B cell (primary cell): ENCODE measurements around the gene RPL11. TPM values are rescaled to one million over a fixed set of nuclear protein-coding genes. Genes with fewer than 3 reads are reported as not detected.
A peak's percentile ranks its signal among the peaks of the same experiment; 100 is the strongest.

Experiments used
- ATAC-seq: fragments of 200-7000 bp; cut with Tn5 transposase; one replicate; pipeline ENCODE4 v1.10.0; 2021; ENCODE audit warnings: low read depth, mild to moderate bottlenecking, moderate number of reproducible peaks, moderate library complexity
- CTCF ChIA-PET: fragments of 350-600 bp; sonication (Branson Sonifier 250); formaldehyde crosslinking; loops from one replicate; lab custom pipeline; 2021; ENCODE audit warnings: antibody characterized with exemption, inconsistent platforms; lab: Charles Lee
- POLR2A ChIA-PET: fragments of 350-600 bp; sonication (Branson Sonifier 250); formaldehyde crosslinking; loops from one replicate; lab custom pipeline; 2021; ENCODE audit warnings: antibody characterized with exemption; lab: Charles Lee
- DNase-seq: peaks from one replicate; pipeline ENCODE4 v3.0.0; 2013
- H2AFZ ChIP-seq: 2 replicates; pipeline ENCODE4 v1.6.1; 2012; ENCODE audit warnings: mild to moderate bottlenecking, low read depth, low read length; ENCODE audit not compliant: insufficient read depth, poor library complexity, severe bottlenecking
- H3K27ac ChIP-seq, 2 donors: 1 replicate in 1 of 2; 2 replicates in 1 of 2; pipeline ENCODE4 v1.5.1; 2012 to 2013; ENCODE audit warnings: low read length in 2 of 2, mild to moderate bottlenecking in 2 of 2, moderate library complexity in 1 of 2
- H3K27me3 ChIP-seq, 4 experiments: fragments of 200-600 bp in 1 of 4; sonication (generic) in 1 of 4; replicated peaks in 1 of 4; 1 replicate in 2 of 4; 2 replicates in 2 of 4; pipeline versions ENCODE4 v1.6.1 to v1.7.0; 2013 to 2016; ENCODE audit warnings: low read length in 3 of 4, mild to moderate bottlenecking in 2 of 4, mixed read lengths in 1 of 4, moderate library complexity in 1 of 4; ENCODE audit not compliant: insufficient read depth in 4 of 4, control insufficient read depth in 3 of 4; ENCODE audit errors: control extremely low read depth in 1 of 4
- H3K36me3 ChIP-seq, 2 experiments: replicated peaks in 1 of 2; 1 replicate in 1 of 2; 2 replicates in 1 of 2; pipeline versions ENCODE4 v1.6.1 to v1.7.1; 2013; ENCODE audit warnings: low read length in 1 of 2; ENCODE audit not compliant: insufficient read depth in 2 of 2, control insufficient read depth in 1 of 2; ENCODE audit errors: control extremely low read depth in 1 of 2, extremely low read depth in 1 of 2
- H3K4me1 ChIP-seq, 2 donors: fragments of 200-600 bp in 1 of 2; sonication (generic) in 1 of 2; 1 replicate in 1 of 2; 2 replicates in 1 of 2; pipeline versions ENCODE4 v1.5.1 to v1.6.1; 2013 to 2017; ENCODE audit warnings: low read length in 2 of 2; ENCODE audit not compliant: control insufficient read depth in 2 of 2, insufficient read depth in 2 of 2
- H3K4me2 ChIP-seq: replicated peaks from 2 replicates; pipeline ENCODE3; 2012; ENCODE audit warnings: mild to moderate bottlenecking, low read depth, low read length; ENCODE audit not compliant: poor library complexity, severe bottlenecking
- H3K4me3 ChIP-seq, 5 experiments: fragments of 200-600 bp in 1 of 5; sonication (generic) in 1 of 5; 1 replicate in 3 of 5; 2 replicates in 2 of 5; pipeline versions ENCODE4 v1.5.1 to v1.7.0; 2011 to 2016; ENCODE audit warnings: low read length in 4 of 5, mild to moderate bottlenecking in 4 of 5, low read depth in 2 of 5, control low read depth in 1 of 5, moderate library complexity in 1 of 5; ENCODE audit not compliant: insufficient read depth in 1 of 5; ENCODE audit errors: control extremely low read depth in 1 of 5, extremely low read depth in 1 of 5
- H3K79me2 ChIP-seq: fragments of 200-600 bp; sonication (generic); one replicate; pipeline ENCODE4 v1.6.0; 2016; ENCODE audit warnings: low read length; ENCODE audit not compliant: control insufficient read depth, insufficient read depth
- H3K9ac ChIP-seq: fragments of 200-600 bp; sonication (generic); 2 replicates; pipeline ENCODE4 v1.6.1; 2017; ENCODE audit warnings: mild to moderate bottlenecking, low read length, moderate library complexity
- H3K9me3 ChIP-seq, 3 donors: one replicate each; pipeline versions ENCODE4 v1.6.1 to v1.7.1; 2013; ENCODE audit warnings: low read length in 2 of 3; ENCODE audit not compliant: control insufficient read depth in 2 of 3, insufficient read depth in 1 of 3; ENCODE audit errors: control extremely low read depth in 1 of 3
- H4K20me1 ChIP-seq: 2 replicates; pipeline ENCODE4 v1.6.0; 2012; ENCODE audit warnings: mild to moderate bottlenecking, low read length; ENCODE audit not compliant: insufficient read depth, control insufficient read depth, poor library complexity, severe bottlenecking
- H3K27ac Mint-ChIP-seq: one replicate; pipeline ENCODE4 v1.8.0; 2021; ENCODE audit warnings: mixed read lengths
- H3K27me3 Mint-ChIP-seq: one replicate; pipeline ENCODE4 v1.8.0; 2021; ENCODE audit warnings: mixed read lengths
- H3K4me1 Mint-ChIP-seq: one replicate; pipeline ENCODE4 v1.8.0; 2021; ENCODE audit warnings: mixed read lengths
- H3K4me3 Mint-ChIP-seq: one replicate; pipeline ENCODE4 v1.8.0; 2021; ENCODE audit warnings: mixed read lengths
- H3K9me3 Mint-ChIP-seq: one replicate; pipeline ENCODE4 v1.8.0; 2022; ENCODE audit warnings: mixed read lengths; ENCODE audit not compliant: insufficient read depth
- CTCF ChIP-seq: fragments of 200-600 bp; IDR thresholded peaks from one replicate; pipeline ENCODE4 v1.8.0; 2022; ENCODE audit warnings: antibody characterized with exemption, mild to moderate bottlenecking
- EZH2 ChIP-seq: IDR thresholded peaks from 2 replicates; pipeline ENCODE4 v1.6.1; 2012; ENCODE audit warnings: borderline replicate concordance, low read depth, mild to moderate bottlenecking, moderate library complexity, low read length; ENCODE audit not compliant: insufficient read depth, poor library complexity, severe bottlenecking
- WGBS: methylation state at CpG from one replicate; pipeline ENCODE4 v1.1.5; 2013; ENCODE audit warnings: missing lambda C conversion rate; ENCODE audit not compliant: insufficient coverage; 5-methylcytosine and 5-hydroxymethylcytosine counted together
- intact Hi-C: fragments of 100-400 bp; cut with micrococcal nuclease; formaldehyde crosslinking; loops from one replicate; pipeline ENCODE4 v1.10.0; 2022
- polyA plus RNA-seq: library from polyadenylated mRNA; depleted of rRNA; stranded (reverse); fragments of >200 nt; gene quantifications from 2 replicates; pipeline ENCODE4 v1.2.3, GENCODE V29; 2012
- total RNA-seq, 2 donors: library from RNA; stranded (reverse); fragments of 120-200 nt in 1 of 2; gene quantifications; 1 replicate in 1 of 2; 2 replicates in 1 of 2; pipeline versions ENCODE4 v1.2.3 to v1.2.4, GENCODE V29; 2013 to 2022

Gene RPL11
- total and polyA plus RNA-seq, 2 donors (not counting 1 experiment from before 2014, with no cell fraction given), result 1,373 to 1,539 TPM

GRCh38 chr1:23664837-23665795, 26.5 kb upstream of the RPL11 start:
- Histone ChIP-seq H3K4me2 (no peak overlapping the region), H3K4me3 (no peak overlapping the region), H4K20me1 (no peaks in the 10 kb centered on the region), H3K4me1 (no peaks in the 10 kb centered on the region), H3K27ac (no peak overlapping the region), H3K79me2 (no peaks in the 10 kb centered on the region), H3K27me3 (peaks cover 0 to 2% (median 0%) of the 10 kb centered on the region in 4 experiments), H3K9ac (no peak overlapping the region), H2AFZ (no peak overlapping the region), H3K9me3 (no peaks in the 10 kb centered on the region), H3K36me3 (no peaks in the 10 kb centered on the region)
- ChIA-PET CTCF (interaction anchor here (0.6 to 3.0 kb wide), 16 partner anchors 9 to 903 kb away, joined by 3 to 16 read pairs (median 3); partner anchors contain the start of gene RPL11), POLR2A (interaction anchor here (0.6 to 0.7 kb wide), 2 partner anchors 126 to 158 kb away, joined by 4 to 5 read pairs; no protein-coding TSS in a partner anchor)
- peak; percentile 46 for DNase-seq
- Mint-ChIP-seq H3K27ac (no peak overlapping the region), H3K9me3 (no peaks in the 10 kb centered on the region), H3K4me1 (peaks cover 5% of the 10 kb centered on the region), H3K4me3 (no peak overlapping the region), H3K27me3 (no peaks in the 10 kb centered on the region)
- no peak for ATAC-seq
- TF ChIP-seq CTCF, result peak; percentile 54
- no peak for TF ChIP-seq EZH2
- 77% methylated on average over 8 of the region's 11 CpGs for WGBS
- intact Hi-C loops, result loop anchor here (1.0 kb wide), 1 partner anchor 121 kb away; no protein-coding TSS in a partner anchor

- Mint-ChIP-seq H3K4me1 (peaks cover 5% of the 10 kb centered on the region), H3K27me3 (no peaks in the 10 kb centered on the region), H3K4me3 (no peak overlapping the region), H3K9me3 (no peaks in the 10 kb centered on the region), H3K27ac (no peak overlapping the region)
- ATAC-seq (no peak), DNase-seq (no peak)
- Histone ChIP-seq H3K36me3 (no peaks in the 10 kb centered on the region), H4K20me1 (no peaks in the 10 kb centered on the region), H3K4me2 (no peak overlapping the region), H3K9me3 (no peaks in the 10 kb centered on the region), H3K79me2 (no peaks in the 10 kb centered on the region), H2AFZ (no peak overlapping the region), H3K9ac (no peak overlapping the region), H3K27ac (no peak overlapping the region), H3K4me1 (no peaks in the 10 kb centered on the region), H3K4me3 (no peak overlapping the region), H3K27me3 (peaks cover 0 to 2% (median 0%) of the 10 kb centered on the region in 4 experiments)
- CTCF ChIA-PET, result interaction anchor here (0.7 to 1.5 kb wide), 6 partner anchors 9 to 171 kb away, joined by 3 to 6 read pairs (median 3); no protein-coding TSS in a partner anchor
- POLR2A ChIA-PET, result no interaction called here
- TF ChIP-seq CTCF, result no peak
- no peak for TF ChIP-seq EZH2
- WGBS, result 100% methylated on average over 1 of the region's 4 CpGs
- intact Hi-C loops, result no loop called here
These were observed 24.2 kb upstream of the RPL11 start for GRCh38 chr1:23667411-23667810.
